Endothelial cell of umbilical vein (primary cell): ENCODE data around the gene SH3D19.

Source experiments
- CTCF ChIP-seq, 2 donors: IDR thresholded peaks; 1 replicate in 1 of 2; 2 replicates in 1 of 2; pipeline ENCODE4 v1.5.1; 2011; ENCODE audit warnings: low read length in 2 of 2, mild to moderate bottlenecking in 2 of 2, moderate library complexity in 2 of 2, control low read depth in 1 of 2, inconsistent platforms in 1 of 2, low read depth in 1 of 2; ENCODE audit not compliant: insufficient read depth in 1 of 2; ENCODE audit errors: extremely low read depth in 1 of 2
- EZH2 ChIP-seq: IDR thresholded peaks from 2 replicates; pipeline ENCODE4 v1.6.1; 2012; ENCODE audit warnings: borderline replicate concordance, low read depth, mild to moderate bottlenecking, moderate library complexity, low read length, inconsistent platforms; ENCODE audit not compliant: severe bottlenecking
- MYC ChIP-seq: IDR thresholded peaks from one replicate; pipeline ENCODE4 v1.6.1; 2011; ENCODE audit warnings: mild to moderate bottlenecking, low read depth, low read length
- POLR2AphosphoS5 ChIP-seq: IDR thresholded peaks from 2 replicates; pipeline ENCODE4 v1.6.1; 2012; ENCODE audit warnings: low read depth, mild to moderate bottlenecking, control low read depth, low read length, moderate library complexity; ENCODE audit not compliant: insufficient read depth

DNA sequence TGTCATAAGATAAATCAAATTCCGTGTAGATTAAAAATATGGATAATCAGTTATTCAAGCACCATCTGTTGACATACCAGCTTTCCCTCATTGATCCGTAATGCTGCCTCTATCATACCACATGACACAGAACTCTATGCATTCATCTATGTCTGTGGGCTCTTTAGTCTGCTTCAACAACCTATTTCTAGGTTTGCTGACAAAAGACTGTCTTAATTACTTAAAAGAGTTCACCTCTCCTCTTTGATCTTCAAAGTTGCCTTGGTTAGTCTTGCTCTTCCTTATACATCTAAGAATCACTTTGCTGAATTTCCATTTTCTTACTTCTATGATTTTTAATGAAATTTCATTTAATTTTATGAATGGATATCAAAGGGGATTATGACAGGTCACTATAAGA, 105.5 kb downstream of the SH3D19 start:
- no peak for TF ChIP-seq EZH2
- no peak for TF ChIP-seq POLR2AphosphoS5
- no peak for TF ChIP-seq MYC
- no peak for TF ChIP-seq CTCF (IDR thresholded peaks at IDR 0.05; ENCODE audit: extremely low read depth in 1 of 2, insufficient read depth in 1 of 2, low read depth in 1 of 2, low read length in 2 of 2)
